NCI-H1105 (cell line): Measurements from ENCODE around the gene XYLT2.
"Not testable (repeated sequence)": the region's sequence is repeated elsewhere in the genome, so short reads cannot be mapped to it uniquely, and the experiment has no call there.

Experiments used
- DNase-seq: peaks from one replicate; lab custom pipeline; 2025; lab: John Stamatoyannopoulos, UW

Gene XYLT2

DNA sequence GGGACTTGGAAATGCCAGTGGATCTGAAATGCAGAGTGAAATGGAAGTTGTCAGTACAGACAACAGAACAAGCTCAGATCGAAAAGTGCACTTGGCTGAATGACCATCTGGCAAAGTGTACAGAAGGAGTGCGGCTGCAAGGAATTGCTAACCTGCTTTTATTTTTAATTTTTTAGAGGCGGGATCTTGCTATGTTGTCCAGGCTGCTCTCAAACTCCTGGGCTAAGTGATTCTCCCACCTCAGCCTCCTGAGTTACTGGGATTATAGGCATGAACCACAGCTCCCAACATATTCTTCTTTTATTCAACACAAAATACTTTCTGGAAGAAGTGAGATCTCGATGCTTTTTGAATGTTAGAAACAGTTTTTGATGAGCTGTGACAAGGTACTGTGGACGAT, 47.8 kb downstream of the XYLT2 start:
- DNase-seq: no peak

DNA sequence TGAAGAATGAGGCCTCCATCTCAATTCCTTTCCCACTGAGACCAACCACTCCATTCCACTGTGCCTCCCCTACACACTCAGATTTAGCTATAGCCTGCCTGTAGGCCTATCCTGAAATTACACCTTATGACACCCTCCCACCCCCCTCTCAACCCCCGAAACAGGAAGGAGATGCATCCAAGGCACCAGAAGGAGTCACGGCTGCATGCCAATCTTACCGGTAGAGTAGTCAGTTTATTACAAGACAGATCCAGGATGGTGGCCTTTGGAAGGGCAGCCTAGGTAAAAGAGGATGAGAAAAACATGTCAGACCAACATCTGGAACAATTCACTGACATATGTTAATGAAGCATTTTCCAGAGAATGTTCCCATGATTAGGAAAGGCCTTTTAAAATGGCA, 48.8 kb downstream of the XYLT2 start:
- DNase-seq: no peak

DNA sequence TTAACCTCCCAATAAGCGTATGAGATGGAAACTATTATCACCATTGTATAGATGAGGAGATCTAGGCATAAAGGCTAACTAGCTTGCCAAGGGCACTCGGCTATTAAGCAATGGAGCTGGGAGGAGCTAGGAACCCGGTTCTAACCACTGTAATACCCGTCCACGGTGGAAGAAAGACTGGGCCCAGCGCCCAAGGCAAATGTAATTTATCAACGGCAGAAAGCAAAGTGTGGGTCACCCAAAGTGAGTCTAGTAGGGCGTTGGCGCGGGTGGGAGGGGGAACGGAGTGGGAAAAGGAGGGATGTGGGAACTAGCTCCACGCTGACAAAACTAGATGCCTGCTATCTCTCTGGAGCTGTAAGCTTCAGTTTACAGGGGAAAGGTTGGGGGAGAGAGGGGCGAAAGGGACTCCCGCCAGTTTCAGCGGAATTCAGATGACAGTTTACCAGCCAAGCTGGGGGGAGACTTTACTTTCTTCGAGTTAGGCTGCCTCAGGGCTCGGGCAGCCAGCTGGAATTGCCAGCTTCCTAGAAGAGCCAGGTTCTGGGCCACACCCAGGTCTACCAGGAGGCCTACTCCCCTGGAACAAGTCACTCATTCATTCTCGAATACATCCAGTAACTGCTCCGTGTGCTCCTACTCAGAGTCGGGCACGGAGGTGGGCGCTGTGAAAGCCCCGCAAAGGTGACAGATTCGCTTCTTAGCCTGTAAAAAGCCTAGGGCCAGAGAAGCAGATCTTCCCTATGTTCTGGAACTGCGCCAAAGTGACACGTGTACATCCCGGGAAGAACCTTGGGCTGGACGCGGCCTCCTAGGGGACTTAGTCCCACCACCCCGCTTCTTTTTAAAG, 50.6 kb downstream of the XYLT2 start:
- DNase-seq: no peak

DNA sequence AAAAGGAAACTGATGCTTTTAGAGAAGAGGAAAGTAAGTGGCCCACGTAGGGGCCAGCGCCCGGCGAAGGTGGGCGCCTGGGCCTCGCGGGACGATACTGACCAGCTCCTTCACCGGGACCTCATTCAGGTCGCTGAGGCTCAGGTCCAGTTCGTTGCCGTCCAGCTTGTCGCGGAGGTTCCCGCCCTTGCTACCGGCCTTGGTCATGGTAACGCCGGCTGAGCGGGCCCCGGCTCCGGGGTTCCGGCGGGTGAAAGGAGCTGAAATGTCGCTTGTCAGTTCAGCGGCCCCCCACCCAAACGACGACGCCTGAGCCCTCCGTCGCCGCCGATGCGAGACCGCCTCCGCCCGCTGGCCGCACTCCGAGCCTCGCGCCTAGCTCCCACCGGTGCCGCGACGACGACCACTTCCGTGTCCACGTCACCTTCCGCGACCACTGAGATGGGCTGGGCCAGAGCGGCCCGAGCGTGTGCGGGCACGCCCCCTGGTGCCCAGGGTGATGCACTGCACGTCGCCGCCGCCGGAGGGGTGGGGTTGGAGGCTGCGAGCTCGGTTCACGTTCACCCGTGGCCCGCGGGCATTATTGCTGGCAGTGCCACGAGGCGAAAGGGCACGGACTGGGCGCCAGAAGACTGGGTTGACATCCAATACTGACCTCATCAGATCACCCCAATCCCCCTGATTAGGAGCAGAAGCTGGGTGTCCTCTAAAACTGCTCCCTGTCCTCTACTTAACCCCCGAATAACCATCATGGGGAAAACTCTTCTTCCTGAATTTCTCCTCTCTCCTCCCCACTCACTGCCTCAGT, 51.4 kb downstream of the XYLT2 start, which contains the start of gene LRRC59:
LRRC59 (minus strand) TSS at position 413 of the 808 bp plus-strand sequence; CDS start at position 207, 206 bp downstream.
- peak; percentile 71 for DNase-seq

DNA sequence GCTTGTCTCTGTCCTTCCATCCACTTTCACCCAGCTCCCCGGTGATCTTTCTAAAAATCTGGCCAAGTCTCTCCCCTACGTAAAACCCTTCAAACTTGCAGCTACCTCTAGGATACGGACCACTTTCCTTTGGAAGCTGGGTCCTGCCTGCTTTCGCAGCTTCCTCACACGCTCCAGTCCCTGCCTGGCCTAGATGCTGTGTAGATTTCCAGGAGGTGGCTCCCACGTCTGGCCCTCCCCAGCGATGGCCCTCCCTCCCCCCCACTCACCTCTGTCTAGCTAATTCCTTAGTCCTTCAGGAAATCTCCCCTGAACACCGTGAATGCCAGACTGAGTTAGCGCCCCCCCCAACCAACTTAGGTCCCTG, 52.0 kb downstream of the XYLT2 start:
- DNase-seq: no peak

DNA sequence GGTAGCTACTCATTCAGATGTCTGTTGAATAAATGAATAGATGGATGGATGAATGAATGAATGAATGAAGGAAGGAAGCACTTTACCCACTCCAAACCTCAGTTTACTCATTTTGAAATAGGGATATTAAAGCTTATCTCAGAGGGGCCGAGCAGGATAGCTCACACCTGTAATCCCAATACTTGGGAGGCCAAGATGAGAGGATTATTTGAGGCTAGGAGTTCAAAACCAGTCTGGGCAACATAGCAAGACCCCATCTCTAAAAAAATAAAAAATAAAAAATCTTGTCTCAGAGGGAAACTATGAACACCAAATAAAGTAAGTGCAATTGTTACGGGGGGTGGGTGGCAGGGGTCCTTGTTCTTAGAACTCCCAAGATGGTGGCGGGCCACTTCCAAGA, 52.7 kb downstream of the XYLT2 start:
- not testable (repeated sequence) for DNase-seq

DNA sequence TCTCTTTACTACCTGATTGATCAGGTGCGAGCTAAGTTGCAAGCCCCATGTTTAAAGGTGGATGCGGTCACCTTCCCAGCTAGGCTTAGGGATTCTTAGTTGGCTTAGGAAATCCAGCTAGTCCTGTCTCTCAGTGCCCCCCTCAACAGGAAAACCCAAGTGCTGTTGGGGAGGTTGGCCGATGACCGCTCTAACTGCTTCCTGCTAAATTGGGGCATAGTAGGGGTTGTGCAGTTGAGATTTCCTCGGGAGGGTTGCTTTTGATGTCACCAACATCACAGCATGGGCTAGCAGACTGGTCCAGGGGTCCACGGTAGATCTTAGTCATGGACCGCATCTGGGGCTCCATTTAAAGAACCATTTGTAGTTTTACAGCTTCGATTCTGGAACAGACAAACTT, 53.7 kb downstream of the XYLT2 start:
- not testable (repeated sequence) for DNase-seq

DNA sequence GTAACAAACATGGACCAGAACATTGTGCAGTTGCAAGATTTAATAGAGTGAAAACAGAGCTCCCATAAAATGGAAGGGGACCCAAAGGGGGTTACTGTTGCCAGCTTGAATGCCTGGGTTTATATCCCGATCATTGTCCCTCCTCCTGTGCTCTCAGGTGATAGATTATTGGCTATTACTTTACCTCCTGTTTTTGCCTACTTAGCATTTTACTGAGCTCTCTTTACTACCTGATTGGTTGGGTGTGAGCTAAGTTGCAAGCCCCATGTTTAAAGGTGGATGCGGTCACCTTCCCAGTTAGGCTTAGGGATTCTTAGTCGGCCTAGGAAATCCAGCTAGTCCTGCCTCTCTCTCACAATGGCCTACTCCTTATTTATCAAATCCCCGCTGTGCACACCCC, 59.4 kb downstream of the XYLT2 start:
- not testable (repeated sequence) for DNase-seq

DNA sequence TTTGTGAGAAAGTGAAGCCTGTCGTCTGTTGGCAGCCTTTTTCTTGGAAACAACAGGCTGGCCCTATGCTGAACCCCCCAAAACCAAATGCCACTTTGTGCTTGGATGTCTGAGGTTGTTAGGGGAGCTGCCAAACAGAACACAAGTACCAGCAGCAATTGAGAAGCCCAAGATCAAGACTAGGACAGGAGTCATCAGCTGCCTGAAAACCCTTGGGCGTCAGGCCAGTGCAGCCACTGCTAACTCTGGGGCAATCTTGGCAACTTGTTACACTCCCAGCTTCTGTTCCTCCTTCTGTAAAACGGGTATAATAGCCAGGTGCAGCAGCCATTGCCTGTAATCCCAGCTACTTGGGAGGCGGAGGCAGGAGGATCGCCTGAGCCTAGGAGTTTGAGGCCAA, 60.7 kb downstream of the XYLT2 start:
- no peak for DNase-seq

DNA sequence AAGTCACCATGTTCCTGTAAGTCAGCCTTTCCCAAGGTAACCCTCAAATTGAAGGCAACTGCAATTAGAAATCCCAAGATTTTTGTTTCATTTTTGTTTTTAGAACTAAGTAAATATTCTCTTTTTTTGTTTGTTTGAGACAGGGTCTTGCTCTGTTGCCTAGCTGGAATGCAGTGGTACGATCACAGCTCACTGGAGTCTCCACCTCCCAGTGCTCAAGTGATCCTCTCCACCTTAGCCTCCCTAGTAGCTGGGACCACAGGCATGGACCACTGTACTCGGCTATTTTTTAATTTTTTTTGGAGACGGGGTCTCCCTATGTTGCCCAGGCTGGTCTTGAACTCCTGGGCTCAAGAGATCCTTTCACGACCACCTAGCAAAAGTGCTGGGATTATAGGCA, 62.0 kb downstream of the XYLT2 start:
- no peak for DNase-seq
